ENCODE results near the gene WTIP. TPM values are rescaled to one million over a fixed set of nuclear protein-coding genes. Genes with fewer than 3 reads are reported as not detected.

Gene WTIP
- total and polyA plus RNA-seq, 10 donors: 0.78 to 14.1 (median 7.9) TPM

GRCh38 chr19:34513767-34514166 lies 32.2 kb downstream of the WTIP start:
- Histone ChIP-seq H3K4me3 (no peak overlapping the region), H3K27me3 (replicated peaks in 1 of 7) (no peaks in the 10 kb centered on the region), H3K4me1 (no peaks in the 10 kb centered on the region), H3K9me3 (peaks cover 0 to 24% (median 16%) of the 10 kb centered on the region in 8 donors), H3K36me3 (no peaks in the 10 kb centered on the region), H3K27ac (no peak overlapping the region)
- TF ChIP-seq POLR2A (IDR thresholded peaks at IDR 0.05): no peak
- TF ChIP-seq POLR2AphosphoS5 (IDR thresholded peaks at IDR 0.05): no peak
- TF ChIP-seq CTCF (IDR thresholded peaks at IDR 0.05 in 8 of 11, conservative IDR thresholded peaks at IDR 0.05 in 3 of 11): no peak
- intact Hi-C loops (cut with DNase I; ENCODE audit: low total_unique reads): no loop called here
- 64 to 90% (median 81%) methylated on average over 2 to 6 of the region's 6 CpGs for WGBS, 5 donors
- DNase-seq: no peak

GRCh38 chr19:34519602-34520001 lies 38.0 kb downstream of the WTIP start:
- intact Hi-C loops (cut with DNase I; ENCODE audit: low total_unique reads): no loop called here
- no peak overlapping the region for H3K4me3 ChIP-seq
- no peak for DNase-seq
- H3K4me1 ChIP-seq: no peaks in the 10 kb centered on the region
- H3K36me3 ChIP-seq: no peaks in the 10 kb centered on the region
- 49 to 62% (median 53%) methylated on average over 2 of the region's 2 CpGs for WGBS, 5 donors
- no peak overlapping the region for H3K27ac ChIP-seq
- TF ChIP-seq POLR2A (IDR thresholded peaks at IDR 0.05) (no peak), CTCF (IDR thresholded peaks at IDR 0.05 in 8 of 11, conservative IDR thresholded peaks at IDR 0.05 in 3 of 11) (no peak), POLR2AphosphoS5 (IDR thresholded peaks at IDR 0.05) (no peak)
- H3K9me3 ChIP-seq: no peaks in the 10 kb centered on the region
- peaks cover 0 to 5% (median 0%) of the 10 kb centered on the region in 7 donors for H3K27me3 ChIP-seq (replicated peaks in 1 of 7)

GRCh38 chr19:34523408-34523807 lies 41.9 kb downstream of the WTIP start:
- Histone ChIP-seq H3K9me3 (no peaks in the 10 kb centered on the region), H3K4me3 (no peak overlapping the region), H3K36me3 (no peaks in the 10 kb centered on the region), H3K27me3 (replicated peaks in 1 of 7) (peaks cover 0 to 11% (median 0%) of the 10 kb centered on the region in 7 donors), H3K27ac (no peak overlapping the region), H3K4me1 (no peaks in the 10 kb centered on the region)
- intact Hi-C loops (cut with DNase I; ENCODE audit: low total_unique reads): no loop called here
- DNase-seq: no peak
- WGBS, 5 donors: 63 to 85% (median 71%) methylated on average over 1 of the region's 1 CpG
- TF ChIP-seq POLR2AphosphoS5 (IDR thresholded peaks at IDR 0.05) (no peak), CTCF (IDR thresholded peaks at IDR 0.05 in 8 of 11, conservative IDR thresholded peaks at IDR 0.05 in 3 of 11) (no peak), POLR2A (IDR thresholded peaks at IDR 0.05) (no peak)

GRCh38 chr19:34525001-34525400 lies 43.4 kb downstream of the WTIP start:
- H3K4me3 ChIP-seq: no peak overlapping the region
- no peaks in the 10 kb centered on the region for H3K4me1 ChIP-seq
- no peaks in the 10 kb centered on the region for H3K9me3 ChIP-seq
- WGBS, 5 donors: 79 to 89% (median 85%) methylated on average over 1 of the region's 1 CpG
- no peak for DNase-seq
- H3K36me3 ChIP-seq: no peaks in the 10 kb centered on the region
- TF ChIP-seq POLR2A (IDR thresholded peaks at IDR 0.05): no peak
- no peak for TF ChIP-seq POLR2AphosphoS5 (IDR thresholded peaks at IDR 0.05)
- no peak for TF ChIP-seq CTCF (IDR thresholded peaks at IDR 0.05 in 8 of 11, conservative IDR thresholded peaks at IDR 0.05 in 3 of 11)
- peaks cover 0 to 7% (median 0%) of the 10 kb centered on the region in 7 donors for H3K27me3 ChIP-seq (replicated peaks in 1 of 7)
- intact Hi-C loops (cut with DNase I; ENCODE audit: low total_unique reads): no loop called here
- H3K27ac ChIP-seq: no peak overlapping the region

Measured in spleen (tissue), 11 donors.